Mucosa of gallbladder (tissue), 1 donor: ENCODE results near the gene KRT78. TPM values are rescaled to one million over a fixed set of nuclear protein-coding genes. Genes with fewer than 3 reads are reported as not detected.
"Not testable (repeated sequence)": the region's sequence is repeated elsewhere in the genome, so short reads cannot be mapped to it uniquely, and the experiment has no call there.

Source experiments
- DNase-seq: peaks from one replicate; pipeline ENCODE4 v3.0.0-alpha.2; 2020; ENCODE audit warnings: low spot score
- total RNA-seq: library from RNA; stranded (reverse); gene quantifications from one replicate; pipeline ENCODE4 v1.2.1, GENCODE V29; 2021
- donor health status: DM: no; HTN: no; CAD: no.

Gene KRT78
- total RNA-seq, 1 donor from 2014 or later = not detected

- no peak for DNase-seq
These were observed 51.8 kb downstream of the KRT78 start for GRCh38 chr12:52796839-52797528.

- no peak for DNase-seq
These were observed 52.4 kb downstream of the KRT78 start for GRCh38 chr12:52796429-52796794.

- no peak for DNase-seq
These were observed 52.9 kb downstream of the KRT78 start, which contains the start of gene KRT3 for GRCh38 chr12:52795694-52796428. Gene KRT3 (minus strand): TSS chr12:52796117. CDS start chr12:52796042, 75 bp downstream.

GRCh38 chr12:52795332-52795674 is 53.5 kb downstream of the KRT78 start:
- not testable (repeated sequence) for DNase-seq

GRCh38 chr12:52794479-52795331 is 54.1 kb downstream of the KRT78 start:
- DNase-seq = no peak

- DNase-seq = no peak
These were observed 56.4 kb downstream of the KRT78 start for GRCh38 chr12:52792185-52793029.

GRCh38 chr12:52791271-52792184 is 57.3 kb downstream of the KRT78 start:
- DNase-seq = no peak

- no peak for DNase-seq
These were observed 58.1 kb downstream of the KRT78 start for GRCh38 chr12:52790427-52791270.

- DNase-seq = peak; percentile 25
These were observed 59.0 kb downstream of the KRT78 start for GRCh38 chr12:52789637-52790426.

GRCh38 chr12:52788876-52789636 is 59.7 kb downstream of the KRT78 start:
- no peak for DNase-seq

- no peak for DNase-seq
These were observed 60.5 kb downstream of the KRT78 start for GRCh38 chr12:52788192-52788875.

Other genes starting within 250 kb of the KRT78 start
- not detected for gene KRT72, start 247.5 kb downstream of the KRT78 start, total RNA-seq
- gene KRT73, start 230.4 kb downstream of the KRT78 start, total RNA-seq = not detected
- gene KRT2, start 196.8 kb downstream of the KRT78 start, total RNA-seq = not detected
- 2.9 TPM for gene KRT1, start 168.6 kb downstream of the KRT78 start, total RNA-seq
- gene KRT77, start 145.5 kb downstream of the KRT78 start, total RNA-seq = not detected
- gene KRT76, start 71.6 kb downstream of the KRT78 start, total RNA-seq = not detected
- gene KRT3, start 52.9 kb downstream of the KRT78 start, total RNA-seq = not detected
- gene KRT4, start 34.9 kb downstream of the KRT78 start, total RNA-seq = not detected
- gene KRT79, start 14.7 kb downstream of the KRT78 start, total RNA-seq = not detected
- gene KRT8, start 56.1 kb upstream of the KRT78 start, total RNA-seq = 1,446 TPM
- gene KRT18, start 100.1 kb upstream of the KRT78 start, total RNA-seq = 564 TPM
- gene EIF4B, start 157.5 kb upstream of the KRT78 start, total RNA-seq = 546 TPM
- gene TNS2, start 201.1 kb upstream of the KRT78 start, total RNA-seq = 124 TPM
- 68.4 TPM for gene SPRYD3, start 230.4 kb upstream of the KRT78 start, total RNA-seq
- gene IGFBP6, start 248.7 kb upstream of the KRT78 start, total RNA-seq = 22.8 TPM